SK-N-SH (cell line): ENCODE measurements around the gene POU4F3. TPM values are rescaled to one million over a fixed set of nuclear protein-coding genes. Genes with fewer than 3 reads are reported as not detected.

ENCODE experiments used
- CTCF ChIA-PET: fragments of 300-600, 350-600 bp; formaldehyde crosslinking; extraction: SDS; loops from one replicate; lab custom pipeline; 2021; lab: Yijun Ruan, JAX
- POLR2A ChIA-PET: fragments of 350-600 bp; sonication (Branson Sonifier 250); formaldehyde crosslinking; extraction: SDS; loops from one replicate; lab custom pipeline; 2020; ENCODE audit warnings: antibody characterized with exemption, inconsistent platforms; lab: Yijun Ruan, JAX
- DNase-seq: peaks from one replicate; pipeline ENCODE4 v3.0.0; 2012
- H2AFZ ChIP-seq: fragments of 200-600 bp; sonication (generic); 2 replicates; pipeline ENCODE4 v1.8.1; 2016; ENCODE audit warnings: antibody characterized with exemption, mild to moderate bottlenecking, low read depth
- H3F3A ChIP-seq: fragments of 200-600 bp; sonication (generic); replicated peaks from 2 replicates; pipeline ENCODE3; 2016; ENCODE audit warnings: antibody characterized with exemption, mild to moderate bottlenecking; ENCODE audit not compliant: insufficient read depth
- H3K27ac ChIP-seq, 2 experiments: fragments of 200-500 bp in 1 of 2; fragments of 200-600 bp in 1 of 2; sonication (Bioruptor generic) in 1 of 2; sonication (generic), shearing (Covaris generic) in 1 of 2; 2 replicates each; pipeline versions ENCODE4 v1.5.1 to v1.6.1; 2014 to 2016; ENCODE audit warnings: low read depth in 2 of 2, inconsistent platforms in 1 of 2, low read length in 1 of 2, mild to moderate bottlenecking in 1 of 2, mixed read lengths in 1 of 2
- H3K27me3 ChIP-seq: fragments of 200-600 bp; sonication (generic), shearing (Covaris generic); 2 replicates; pipeline ENCODE4 v1.6.1; 2016; ENCODE audit warnings: mixed run types; ENCODE audit not compliant: insufficient read depth
- H3K36me3 ChIP-seq, 2 experiments: fragments of 200-500 bp in 1 of 2; fragments of 200-600 bp in 1 of 2; sonication (Bioruptor generic) in 1 of 2; sonication (generic) in 1 of 2; replicated peaks in 1 of 2; 2 replicates each; pipeline versions ENCODE3 to v1.5.1; 2014 to 2016; ENCODE audit warnings: low read length in 1 of 2, mild to moderate bottlenecking in 1 of 2; ENCODE audit not compliant: insufficient read depth in 2 of 2, control insufficient read depth in 1 of 2
- H3K4me1 ChIP-seq, 2 experiments: fragments of 200-500 bp in 1 of 2; fragments of 200-600 bp in 1 of 2; sonication (Bioruptor generic) in 1 of 2; sonication (generic), shearing (Covaris generic) in 1 of 2; 2 replicates each; pipeline versions ENCODE4 v1.5.1 to v1.6.1; 2014 to 2016; ENCODE audit warnings: low read depth in 1 of 2, low read length in 1 of 2, mixed run types in 1 of 2; ENCODE audit not compliant: insufficient read depth in 2 of 2, control insufficient read depth in 1 of 2
- H3K4me2 ChIP-seq: fragments of 200-600 bp; sonication (generic), shearing (Covaris generic); 2 replicates; pipeline ENCODE4 v1.6.1; 2017; ENCODE audit warnings: mixed run types
- H3K4me3 ChIP-seq, 2 experiments: fragments of 200-500 bp in 1 of 2; fragments of 200-600 bp in 1 of 2; sonication (Bioruptor generic) in 1 of 2; sonication (generic), shearing (Covaris generic) in 1 of 2; 2 replicates each; pipeline versions ENCODE4 v1.5.1 to v1.8.1; 2014 to 2016; ENCODE audit warnings: low read depth in 2 of 2, inconsistent platforms in 1 of 2, low read length in 1 of 2, mild to moderate bottlenecking in 1 of 2, mixed read lengths in 1 of 2, moderate library complexity in 1 of 2
- H3K79me2 ChIP-seq: fragments of 200-600 bp; sonication (generic); 2 replicates; pipeline ENCODE4 v1.8.1; 2017; ENCODE audit warnings: mild to moderate bottlenecking; ENCODE audit not compliant: insufficient read depth
- H3K9ac ChIP-seq: fragments of 200-600 bp; sonication (generic); 2 replicates; pipeline ENCODE4 v1.6.1; 2017; ENCODE audit warnings: mixed run types
- H3K9me2 ChIP-seq: fragments of 200-600 bp; sonication (generic); 2 replicates; pipeline ENCODE4 v1.6.1; 2017; ENCODE audit warnings: mixed run types
- H3K9me3 ChIP-seq: fragments of 200-600 bp; sonication (generic); 2 replicates; pipeline ENCODE4 v1.6.1; 2017; ENCODE audit warnings: mixed run types, mild to moderate bottlenecking, moderate library complexity
- H4K20me1 ChIP-seq: fragments of 200-600 bp; sonication (generic); 2 replicates; pipeline ENCODE4 v1.6.1; 2017; ENCODE audit warnings: mild to moderate bottlenecking, mixed run types; ENCODE audit not compliant: insufficient read depth
- CHD2 ChIP-seq: fragments of 150-350 bp; IDR thresholded peaks from 2 replicates; pipeline ENCODE4 v1.6.1; 2018; ENCODE audit warnings: low read length; ENCODE audit not compliant: partially characterized antibody
- FOSL2 ChIP-seq: IDR thresholded peaks from 2 replicates; pipeline ENCODE4 v1.4.0; 2012; ENCODE audit warnings: low read depth, mild to moderate bottlenecking, moderate library complexity, borderline replicate concordance
- FOXJ3 ChIP-seq: sonication (generic); formaldehyde crosslinking; IDR thresholded peaks from 2 replicates; pipeline ENCODE4 v1.5.1; 2020; ENCODE audit warnings: mild to moderate bottlenecking, missing genetic modification reagents
- GABPA ChIP-seq: IDR thresholded peaks from 2 replicates; pipeline ENCODE4 v1.4.0; 2012; ENCODE audit warnings: low read depth, mild to moderate bottlenecking
- IRF3 ChIP-seq: fragments of 150-350 bp; IDR thresholded peaks from 2 replicates; pipeline ENCODE4 v1.6.1; 2016; ENCODE audit warnings: mild to moderate bottlenecking, low read depth, low read length
- JUND ChIP-seq: IDR thresholded peaks from 2 replicates; pipeline ENCODE4 v1.4.0; 2012
- MAX ChIP-seq: IDR thresholded peaks from 2 replicates; pipeline ENCODE4 v1.4.0; 2012; ENCODE audit warnings: low read depth
- MEF2A ChIP-seq: IDR thresholded peaks from 2 replicates; pipeline ENCODE4 v1.4.0; 2012; ENCODE audit warnings: low read depth, borderline replicate concordance
- RFX5 ChIP-seq: IDR thresholded peaks from 2 replicates; pipeline ENCODE4 v1.6.1; 2012; ENCODE audit warnings: mild to moderate bottlenecking, improper control_type of control experiment, low read length
- TCF12 ChIP-seq: IDR thresholded peaks from 2 replicates; pipeline ENCODE4 v1.4.0; 2012
- TEAD4 ChIP-seq: IDR thresholded peaks from 2 replicates; pipeline ENCODE4 v1.4.0; 2012; ENCODE audit warnings: mild to moderate bottlenecking, borderline replicate concordance; ENCODE audit not compliant: insufficient read depth
- ZBTB33 ChIP-seq: IDR thresholded peaks from 2 replicates; pipeline ENCODE4 v1.4.0; 2012; ENCODE audit warnings: low read depth, borderline replicate concordance
- WGBS: methylation state at CpG from one replicate; pipeline ENCODE4 v1.1.6; 2017; ENCODE audit warnings: low lambda C conversion rate; 5-methylcytosine and 5-hydroxymethylcytosine counted together
- polyA plus RNA-seq, 3 experiments: library from polyadenylated mRNA; depleted of rRNA; stranded (reverse); fragments of >200 nt; gene quantifications; 2 replicates each; pipeline ENCODE4 v1.2.3, GENCODE V29; 2012

POU4F3 gene
- polyA plus RNA-seq, 1 of the 3 experiments (the other 2 are of a cell fraction), result 0.08 TPM

- ChIA-PET POLR2A (no interaction called here), CTCF (interaction anchor here (0.6 to 1.4 kb wide), 3 partner anchors 13 to 93 kb away, joined by 3 read pairs; no protein-coding TSS in a partner anchor)
- H3K27ac ChIP-seq, result no peak overlapping the region
- TF ChIP-seq MEF2A (no peak), FOSL2 (no peak), IRF3 (no peak), TCF12 (no peak), CHD2 (no peak)
- no peak overlapping the region for H3K9ac ChIP-seq
- H3K36me3 ChIP-seq, result no peaks in the 10 kb centered on the region
- 57% methylated on average over 12 of the region's 24 CpGs for WGBS
- H3K4me3 ChIP-seq, result no peak overlapping the region
- H3K9me2 ChIP-seq, result no peaks in the 10 kb centered on the region
- no peak for DNase-seq
- H3K79me2 ChIP-seq, result no peaks in the 10 kb centered on the region
- no peaks in the 10 kb centered on the region for H4K20me1 ChIP-seq
- H3K9me3 ChIP-seq, result no peaks in the 10 kb centered on the region
- no peak overlapping the region for H2AFZ ChIP-seq
- H3F3A ChIP-seq, result no peaks in the 10 kb centered on the region
- H3K27me3 ChIP-seq, result peaks cover 54% of the 10 kb centered on the region
- no peak overlapping the region for H3K4me2 ChIP-seq
- H3K4me1 ChIP-seq, result no peaks in the 10 kb centered on the region; a peak in 1 of 4 replicates
Observed at GRCh38 chr5:146334074-146334533, 4.5 kb upstream of the POU4F3 start.

- Histone ChIP-seq H3K4me3 (no peak overlapping the region), H3K36me3 (no peaks in the 10 kb centered on the region), H3K4me2 (no peak overlapping the region), H3F3A (no peaks in the 10 kb centered on the region), H3K9me3 (no peaks in the 10 kb centered on the region), H3K9ac (no peak overlapping the region), H3K9me2 (no peaks in the 10 kb centered on the region), H3K27ac (no peak overlapping the region), H3K79me2 (no peaks in the 10 kb centered on the region), H2AFZ (no peak overlapping the region), H3K4me1 (no peaks in the 10 kb centered on the region; a peak in 1 of 4 replicates), H3K27me3 (peaks cover 70% of the 10 kb centered on the region), H4K20me1 (no peaks in the 10 kb centered on the region)
- no peak for DNase-seq
- CTCF ChIA-PET, result no interaction called here
- POLR2A ChIA-PET, result no interaction called here
- TF ChIP-seq IRF3 (no peak), JUND (no peak), MAX (no peak), TEAD4 (no peak), FOXJ3 (CRISPR knock-in tag) (no peak), ZBTB33 (no peak), RFX5 (no peak), GABPA (no peak), TCF12 (no peak)
Observed at GRCh38 chr5:146336197-146336596, 2.4 kb upstream of the POU4F3 start.
